Putamen (tissue), 1 donor: ENCODE results near the gene ATP11A.
"Not testable (repeated sequence)": the region's sequence is repeated elsewhere in the genome, so short reads cannot be mapped to it uniquely, and the experiment has no call there.

ENCODE experiments used
- DNase-seq: peaks from one replicate; pipeline ENCODE4 v3.0.0-alpha.2; 2016; ENCODE audit warnings: low spot score

ATP11A gene

GRCh38 chr13:112799394-112799793 is 109.6 kb downstream of the ATP11A start:
- DNase-seq = no peak

- no peak for DNase-seq
These were observed 110.2 kb downstream of the ATP11A start for GRCh38 chr13:112800057-112800456.

GRCh38 chr13:112800807-112801206 is 111.0 kb downstream of the ATP11A start:
- not testable (repeated sequence) for DNase-seq

- no peak for DNase-seq
These were observed 113.0 kb downstream of the ATP11A start for GRCh38 chr13:112802802-112803195.

GRCh38 chr13:112803422-112803821 is 113.6 kb downstream of the ATP11A start:
- DNase-seq = no peak

GRCh38 chr13:112804374-112804773 is 114.5 kb downstream of the ATP11A start:
- DNase-seq = no peak

- DNase-seq = no peak
These were observed 117.2 kb downstream of the ATP11A start for GRCh38 chr13:112806739-112807652.

GRCh38 chr13:112807653-112808376 is 118.0 kb downstream of the ATP11A start:
- DNase-seq = no peak

- no peak for DNase-seq
These were observed 118.7 kb downstream of the ATP11A start for GRCh38 chr13:112808377-112809140.

- no peak for DNase-seq
These were observed 119.8 kb downstream of the ATP11A start for GRCh38 chr13:112809332-112810315.

- no peak for DNase-seq
These were observed 120.8 kb downstream of the ATP11A start for GRCh38 chr13:112810608-112811007.

- no peak for DNase-seq
These were observed 122.6 kb downstream of the ATP11A start for GRCh38 chr13:112812306-112813055.

GRCh38 chr13:112813552-112813951 is 123.7 kb downstream of the ATP11A start:
- no peak for DNase-seq

GRCh38 chr13:112814905-112815585 is 125.2 kb downstream of the ATP11A start:
- no peak for DNase-seq

GRCh38 chr13:112815871-112816270 is 126.0 kb downstream of the ATP11A start:
- no peak for DNase-seq

- DNase-seq = no peak
These were observed 128.3 kb downstream of the ATP11A start for GRCh38 chr13:112818040-112818697.

- no peak for DNase-seq
These were observed 128.8 kb downstream of the ATP11A start for GRCh38 chr13:112818698-112819045.

GRCh38 chr13:112819111-112819510 is 129.3 kb downstream of the ATP11A start:
- no peak for DNase-seq

GRCh38 chr13:112819816-112820215 is 130.0 kb downstream of the ATP11A start:
- no peak for DNase-seq
